HEK293 (cell line): ENCODE data around the gene RTN4RL2.

Experiments used
- CTCF ChIA-PET: fragments of 350-600 bp; formaldehyde crosslinking; extraction: SDS; loops from one replicate; lab custom pipeline; 2021; ENCODE audit warnings: antibody characterized with exemption; lab: Yijun Ruan, JAX
- POLR2A ChIA-PET: fragments of 300-600 bp; formaldehyde crosslinking; extraction: SDS; loops from one replicate; lab custom pipeline; 2020; ENCODE audit warnings: antibody characterized with exemption, inconsistent platforms; lab: Yijun Ruan, JAX
- H3K27ac ChIP-seq: fragments of 200-500 bp; sonication (Bioruptor generic); 2 replicates; pipeline ENCODE4 v1.5.1; 2014; ENCODE audit warnings: low read depth, low read length, control low read depth, inconsistent platforms; ENCODE audit errors: extremely low read depth
- H3K36me3 ChIP-seq, 2 experiments: fragments of 200-500 bp in 1 of 2; sonication (Bioruptor generic) in 1 of 2; 1 replicate in 1 of 2; 2 replicates in 1 of 2; pipeline ENCODE4 v1.5.1; 2014 to 2017; ENCODE audit warnings: inconsistent platforms in 2 of 2, low read length in 2 of 2; ENCODE audit not compliant: control insufficient read depth in 2 of 2, insufficient read depth in 1 of 2
- H3K4me1 ChIP-seq: fragments of 200-500 bp; sonication (Bioruptor generic); 2 replicates; pipeline ENCODE4 v1.5.1; 2014; ENCODE audit warnings: mild to moderate bottlenecking, low read length, inconsistent platforms; ENCODE audit not compliant: control insufficient read depth, insufficient read depth
- H3K4me3 ChIP-seq: 2 replicates; pipeline ENCODE4 v1.5.1; 2011; ENCODE audit warnings: low read depth, mild to moderate bottlenecking, control low read depth, low read length, moderate library complexity
- H3K9me3 ChIP-seq: fragments of 200-500 bp; sonication (Bioruptor generic); 2 replicates; pipeline ENCODE4 v1.5.1; 2014; ENCODE audit warnings: low read depth, low read length, inconsistent platforms; ENCODE audit not compliant: control insufficient read depth, insufficient read depth
- AEBP2 ChIP-seq: fragments of 450-650 bp; formaldehyde crosslinking; IDR thresholded peaks from 2 replicates; pipeline ENCODE4 v1.5.1; 2016; ENCODE audit warnings: missing biosample characterization, missing genetic modification characterization, borderline replicate concordance
- ELK4 ChIP-seq: IDR thresholded peaks from 2 replicates; pipeline ENCODE4 v1.6.1; 2011; ENCODE audit warnings: mild to moderate bottlenecking, low read depth, low read length, borderline replicate concordance
- HIC1 ChIP-seq: fragments of 450-650 bp; formaldehyde crosslinking; IDR thresholded peaks from 2 replicates; pipeline ENCODE4 v1.5.1; 2016; ENCODE audit warnings: missing biosample characterization, missing genetic modification characterization
- KLF17 ChIP-seq: fragments of 450-650 bp; formaldehyde crosslinking; IDR thresholded peaks from 2 replicates; pipeline ENCODE4 v1.5.1; 2016; ENCODE audit warnings: missing biosample characterization, missing genetic modification characterization
- OVOL3 ChIP-seq: fragments of 450-650 bp; formaldehyde crosslinking; IDR thresholded peaks from 2 replicates; pipeline ENCODE4 v1.5.1; 2016; ENCODE audit warnings: missing biosample characterization, missing genetic modification characterization
- REPIN1 ChIP-seq: fragments of 450-650 bp; formaldehyde crosslinking; IDR thresholded peaks from 2 replicates; pipeline ENCODE4 v1.5.1; 2017; ENCODE audit warnings: missing biosample characterization, missing genetic modification characterization, low read depth
- ZBTB1 ChIP-seq: fragments of 450-650 bp; formaldehyde crosslinking; IDR thresholded peaks from 2 replicates; pipeline ENCODE4 v1.5.1; 2016; ENCODE audit warnings: missing biosample characterization, missing genetic modification characterization
- ZBTB20 ChIP-seq: fragments of 450-650 bp; formaldehyde crosslinking; IDR thresholded peaks from 2 replicates; pipeline ENCODE4 v1.5.1; 2016; ENCODE audit warnings: missing biosample characterization, missing genetic modification characterization
- ZFP37 ChIP-seq: fragments of 450-650 bp; formaldehyde crosslinking; IDR thresholded peaks from 2 replicates; pipeline ENCODE4 v1.5.1; 2016; ENCODE audit warnings: missing biosample characterization, missing genetic modification characterization
- ZNF121 ChIP-seq: fragments of 450-650 bp; formaldehyde crosslinking; IDR thresholded peaks from 2 replicates; pipeline ENCODE4 v1.5.1; 2016; ENCODE audit warnings: missing biosample characterization, missing genetic modification characterization
- ZNF211 ChIP-seq: fragments of 450-650 bp; formaldehyde crosslinking; IDR thresholded peaks from 2 replicates; pipeline ENCODE4 v1.5.1; 2016; ENCODE audit warnings: low read depth, missing biosample characterization, missing genetic modification characterization
- ZNF280D ChIP-seq: fragments of 450-650 bp; formaldehyde crosslinking; IDR thresholded peaks from 2 replicates; pipeline ENCODE4 v1.5.1; 2016; ENCODE audit warnings: missing biosample characterization, missing genetic modification characterization
- ZNF341 ChIP-seq: fragments of 450-650 bp; formaldehyde crosslinking; IDR thresholded peaks from 2 replicates; pipeline ENCODE4; 2016; ENCODE audit warnings: low read depth, missing biosample characterization, missing genetic modification characterization
- ZNF350 ChIP-seq: fragments of 450-650 bp; formaldehyde crosslinking; IDR thresholded peaks from 2 replicates; pipeline ENCODE4 v1.5.0; 2017; ENCODE audit warnings: missing biosample characterization, mild to moderate bottlenecking, missing genetic modification characterization
- ZNF354C ChIP-seq: fragments of 450-650 bp; formaldehyde crosslinking; IDR thresholded peaks from 2 replicates; pipeline ENCODE4 v1.5.1; 2016; ENCODE audit warnings: missing biosample characterization, missing genetic modification characterization, low read depth, borderline replicate concordance
- ZNF404 ChIP-seq: fragments of 450-650 bp; formaldehyde crosslinking; IDR thresholded peaks from 2 replicates; pipeline ENCODE4 v1.5.1; 2017; ENCODE audit warnings: missing biosample characterization, missing genetic modification characterization
- ZNF473 ChIP-seq: fragments of 450-650 bp; formaldehyde crosslinking; IDR thresholded peaks from 2 replicates; pipeline ENCODE4 v1.5.1; 2017; ENCODE audit warnings: missing biosample characterization, missing genetic modification characterization
- ZNF555 ChIP-seq: fragments of 450-650 bp; formaldehyde crosslinking; conservative IDR thresholded peaks from 2 replicates; pipeline ENCODE4 v1.5.1; 2017; ENCODE audit warnings: missing biosample characterization, mild to moderate bottlenecking, missing genetic modification characterization, inconsistent platforms
- ZNF658 ChIP-seq: fragments of 450-650 bp; formaldehyde crosslinking; IDR thresholded peaks from 2 replicates; pipeline ENCODE4; 2016; ENCODE audit warnings: missing biosample characterization, missing genetic modification characterization
- ZSCAN5A ChIP-seq: fragments of 450-650 bp; formaldehyde crosslinking; IDR thresholded peaks from 2 replicates; pipeline ENCODE4 v1.5.1; 2016; ENCODE audit warnings: missing biosample characterization, missing genetic modification characterization
- ZXDB ChIP-seq: fragments of 450-650 bp; formaldehyde crosslinking; IDR thresholded peaks from 2 replicates; pipeline ENCODE4 v1.5.1; 2016; ENCODE audit warnings: missing biosample characterization, missing genetic modification characterization

Gene RTN4RL2

GRCh38 chr11:57418131-57418530 lies 42.2 kb upstream of the RTN4RL2 start (continued):
- no peak for TF ChIP-seq ZNF404 (tag by site-specific recombination)
- no peak for TF ChIP-seq ZNF658 (tag by site-specific recombination)

- Histone ChIP-seq H3K36me3 (no peaks in the 10 kb centered on the region), H3K4me1 (no peaks in the 10 kb centered on the region), H3K9me3 (no peaks in the 10 kb centered on the region), H3K4me3 (no peak overlapping the region), H3K27ac (no peak overlapping the region)
- POLR2A ChIA-PET, result no interaction called here
- CTCF ChIA-PET, result interaction anchor here (0.9 kb wide), 1 partner anchor 34 kb away, joined by 3 read pairs; no protein-coding TSS in a partner anchor
- TF ChIP-seq ZNF350 (tag by site-specific recombination), result no peak
- TF ChIP-seq ZNF473, result no peak
- TF ChIP-seq ZFP37 (tag by site-specific recombination), result no peak
- no peak for TF ChIP-seq ZNF121 (tag by site-specific recombination)
- no peak for TF ChIP-seq KLF17 (tag by site-specific recombination)
- no peak for TF ChIP-seq HIC1
- no peak for TF ChIP-seq ZBTB1 (tag by site-specific recombination)
- no peak for TF ChIP-seq ZXDB (tag by site-specific recombination)
- no peak for TF ChIP-seq ZNF354C (tag by site-specific recombination)
- no peak for TF ChIP-seq ZNF280D
- TF ChIP-seq REPIN1 (tag by site-specific recombination), result no peak
- no peak for TF ChIP-seq ELK4
Measured at GRCh38 chr11:57419146-57419545, 41.2 kb upstream of the RTN4RL2 start.

- CTCF ChIA-PET, result interaction anchor here (0.7 kb wide), 1 partner anchor 52 kb away, joined by 3 read pairs; no protein-coding TSS in a partner anchor
- TF ChIP-seq OVOL3 (tag by site-specific recombination), result no peak
- no peak for TF ChIP-seq ZNF341 (tag by site-specific recombination)
- TF ChIP-seq ZBTB20 (tag by site-specific recombination), result no peak
- TF ChIP-seq AEBP2 (tag by site-specific recombination), result no peak
- no peak for TF ChIP-seq ZNF555 (tag by site-specific recombination)
- no peak for TF ChIP-seq ZNF211
- TF ChIP-seq ZSCAN5A (tag by site-specific recombination), result no peak
- TF ChIP-seq, all 188 proteins: peak for 0
- no peaks in the 10 kb centered on the region for H3K9me3 ChIP-seq
- no peaks in the 10 kb centered on the region for H3K36me3 ChIP-seq
- POLR2A ChIA-PET, result no interaction called here
- no peak overlapping the region for H3K27ac ChIP-seq
- H3K4me1 ChIP-seq, result no peaks in the 10 kb centered on the region
- no peak overlapping the region for H3K4me3 ChIP-seq
Measured at GRCh38 chr11:57421066-57421465, 39.3 kb upstream of the RTN4RL2 start.
